ENCODE data around the gene KRT27. TPM values are rescaled to one million over a fixed set of nuclear protein-coding genes. Genes with fewer than 3 reads are reported as not detected.

The KRT27 gene
- total and polyA plus RNA-seq, 9 of the 15 experiments (the other 6 are each of a cell fraction or from before 2014, with no cell fraction given): 0.10 TPM; not detected in 8

DNA sequence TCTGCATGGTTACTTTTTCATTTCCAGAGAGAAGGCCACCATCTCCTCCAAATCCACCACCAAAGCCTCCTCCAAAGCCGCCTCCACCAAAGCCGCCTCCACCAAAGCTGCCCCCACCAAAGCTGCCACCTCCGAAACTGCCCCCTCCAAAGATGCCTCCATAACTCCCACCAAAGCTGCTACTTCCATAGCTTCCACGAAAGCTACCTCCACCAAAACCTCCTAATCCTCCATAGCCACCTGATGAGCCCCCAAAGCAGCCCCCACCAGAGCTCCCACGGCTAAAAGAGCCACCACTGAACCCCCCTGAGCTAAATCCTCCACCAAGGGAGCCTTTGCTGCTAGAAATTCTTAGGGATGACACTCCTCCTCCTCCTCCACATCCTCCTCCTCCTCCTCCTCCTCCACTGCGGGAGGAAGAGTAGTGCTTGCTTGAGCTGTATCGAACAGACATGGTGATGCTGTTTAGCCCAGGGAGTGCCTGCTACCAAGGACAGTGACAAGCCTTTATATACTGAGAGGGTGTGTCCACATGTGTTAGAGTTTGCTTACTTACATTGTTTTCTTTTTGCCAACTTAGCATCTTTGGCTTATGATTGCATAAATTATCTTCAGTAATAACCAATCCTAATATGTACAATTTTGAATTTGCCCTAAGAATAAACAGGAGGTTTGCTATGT is 39.9 kb upstream of the KRT27 start, which contains the start of gene KRT10 (continued):
- TF ChIP-seq, protein P1, sequence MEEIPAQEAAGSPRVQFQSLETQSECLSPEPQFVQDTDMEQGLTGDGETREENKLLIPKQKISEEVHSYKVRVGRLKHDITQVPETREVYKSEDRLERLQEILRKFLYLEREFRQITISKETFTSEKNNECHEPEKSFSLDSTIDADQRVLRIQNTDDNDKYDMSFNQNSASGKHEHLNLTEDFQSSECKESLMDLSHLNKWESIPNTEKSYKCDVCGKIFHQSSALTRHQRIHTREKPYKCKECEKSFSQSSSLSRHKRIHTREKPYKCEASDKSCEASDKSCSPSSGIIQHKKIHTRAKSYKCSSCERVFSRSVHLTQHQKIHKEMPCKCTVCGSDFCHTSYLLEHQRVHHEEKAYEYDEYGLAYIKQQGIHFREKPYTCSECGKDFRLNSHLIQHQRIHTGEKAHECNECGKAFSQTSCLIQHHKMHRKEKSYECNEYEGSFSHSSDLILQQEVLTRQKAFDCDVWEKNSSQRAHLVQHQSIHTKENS (CRISPR knock-in tag; IDR thresholded peaks at IDR 0.05): no peak
- no peak for TF ChIP-seq TEAD1 (CRISPR knock-in tag; IDR thresholded peaks at IDR 0.05)
- no peak for TF ChIP-seq DNMT1 (IDR thresholded peaks at IDR 0.05)
- TF ChIP-seq SMARCA4 (IDR thresholded peaks at IDR 0.05): 0 out of 2 replicates have a peak, but pooled peaks have one; percentile 13
- TF ChIP-seq KDM5B (IDR thresholded peaks at IDR 0.05; ENCODE audit: insufficient replicate concordance, low read depth, low read length): no peak
- TF ChIP-seq GATAD2B (IDR thresholded peaks at IDR 0.05; ENCODE audit: borderline replicate concordance): no peak
- no peak for TF ChIP-seq ZFP36 (IDR thresholded peaks at IDR 0.05; ENCODE audit: low read depth, low read length, partially characterized antibody)
- TF ChIP-seq ZNF354B (CRISPR knock-in tag; IDR thresholded peaks at IDR 0.05): no peak
- no peak for TF ChIP-seq NFIX (CRISPR knock-in tag; IDR thresholded peaks at IDR 0.05; ENCODE audit: low read depth)
- no peak for TF ChIP-seq ESRRA (IDR thresholded peaks at IDR 0.05; ENCODE audit: borderline replicate concordance, low read depth)
- TF ChIP-seq ZC3H8 (IDR thresholded peaks at IDR 0.05): no peak
- TF ChIP-seq, protein P2, sequence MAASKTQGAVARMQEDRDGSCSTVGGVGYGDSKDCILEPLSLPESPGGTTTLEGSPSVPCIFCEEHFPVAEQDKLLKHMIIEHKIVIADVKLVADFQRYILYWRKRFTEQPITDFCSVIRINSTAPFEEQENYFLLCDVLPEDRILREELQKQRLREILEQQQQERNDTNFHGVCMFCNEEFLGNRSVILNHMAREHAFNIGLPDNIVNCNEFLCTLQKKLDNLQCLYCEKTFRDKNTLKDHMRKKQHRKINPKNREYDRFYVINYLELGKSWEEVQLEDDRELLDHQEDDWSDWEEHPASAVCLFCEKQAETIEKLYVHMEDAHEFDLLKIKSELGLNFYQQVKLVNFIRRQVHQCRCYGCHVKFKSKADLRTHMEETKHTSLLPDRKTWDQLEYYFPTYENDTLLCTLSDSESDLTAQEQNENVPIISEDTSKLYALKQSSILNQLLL (CRISPR knock-in tag; IDR thresholded peaks at IDR 0.05; ENCODE audit: borderline replicate concordance): no peak
- no peak for TF ChIP-seq RBM34 (IDR thresholded peaks at IDR 0.05; ENCODE audit: borderline replicate concordance, insufficient read depth, low read length)
- TF ChIP-seq CBX5 (IDR thresholded peaks at IDR 0.05; ENCODE audit: borderline replicate concordance, low read depth): no peak
- no peak for TF ChIP-seq FOXK1 (CRISPR knock-in tag; IDR thresholded peaks at IDR 0.05; ENCODE audit: borderline replicate concordance)
- TF ChIP-seq ZNF764 (CRISPR knock-in tag; IDR thresholded peaks at IDR 0.05; ENCODE audit: low read depth): no peak
- no peak for TF ChIP-seq YY1 (IDR thresholded peaks at IDR 0.05; ENCODE audit: borderline replicate concordance in 1 of 3, control insufficient read depth in 1 of 3, extremely low read depth in 1 of 3, insufficient read depth in 3 of 3, insufficient read length in 1 of 3, insufficient replicate concordance in 2 of 3, low read depth in 1 of 3, low read length in 2 of 3)
- peak; percentile 93 for TF ChIP-seq EHMT2 (IDR thresholded peaks at IDR 0.05)
- TF ChIP-seq FOS (IDR thresholded peaks at IDR 0.05; ENCODE audit: extremely low read depth, insufficient read length): no peak
- TF ChIP-seq, protein P3, sequence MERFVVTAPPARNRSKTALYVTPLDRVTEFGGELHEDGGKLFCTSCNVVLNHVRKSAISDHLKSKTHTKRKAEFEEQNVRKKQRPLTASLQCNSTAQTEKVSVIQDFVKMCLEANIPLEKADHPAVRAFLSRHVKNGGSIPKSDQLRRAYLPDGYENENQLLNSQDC (CRISPR knock-in tag; IDR thresholded peaks at IDR 0.05): no peak
- TF ChIP-seq, protein P4, sequence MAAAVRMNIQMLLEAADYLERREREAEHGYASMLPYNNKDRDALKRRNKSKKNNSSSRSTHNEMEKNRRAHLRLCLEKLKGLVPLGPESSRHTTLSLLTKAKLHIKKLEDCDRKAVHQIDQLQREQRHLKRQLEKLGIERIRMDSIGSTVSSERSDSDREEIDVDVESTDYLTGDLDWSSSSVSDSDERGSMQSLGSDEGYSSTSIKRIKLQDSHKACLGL (CRISPR knock-in tag; IDR thresholded peaks at IDR 0.05; ENCODE audit: borderline replicate concordance, poor library complexity, severe bottlenecking): no peak
- TF ChIP-seq, protein P5, sequence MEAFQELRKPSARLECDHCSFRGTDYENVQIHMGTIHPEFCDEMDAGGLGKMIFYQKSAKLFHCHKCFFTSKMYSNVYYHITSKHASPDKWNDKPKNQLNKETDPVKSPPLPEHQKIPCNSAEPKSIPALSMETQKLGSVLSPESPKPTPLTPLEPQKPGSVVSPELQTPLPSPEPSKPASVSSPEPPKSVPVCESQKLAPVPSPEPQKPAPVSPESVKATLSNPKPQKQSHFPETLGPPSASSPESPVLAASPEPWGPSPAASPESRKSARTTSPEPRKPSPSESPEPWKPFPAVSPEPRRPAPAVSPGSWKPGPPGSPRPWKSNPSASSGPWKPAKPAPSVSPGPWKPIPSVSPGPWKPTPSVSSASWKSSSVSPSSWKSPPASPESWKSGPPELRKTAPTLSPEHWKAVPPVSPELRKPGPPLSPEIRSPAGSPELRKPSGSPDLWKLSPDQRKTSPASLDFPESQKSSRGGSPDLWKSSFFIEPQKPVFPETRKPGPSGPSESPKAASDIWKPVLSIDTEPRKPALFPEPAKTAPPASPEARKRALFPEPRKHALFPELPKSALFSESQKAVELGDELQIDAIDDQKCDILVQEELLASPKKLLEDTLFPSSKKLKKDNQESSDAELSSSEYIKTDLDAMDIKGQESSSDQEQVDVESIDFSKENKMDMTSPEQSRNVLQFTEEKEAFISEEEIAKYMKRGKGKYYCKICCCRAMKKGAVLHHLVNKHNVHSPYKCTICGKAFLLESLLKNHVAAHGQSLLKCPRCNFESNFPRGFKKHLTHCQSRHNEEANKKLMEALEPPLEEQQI (IDR thresholded peaks at IDR 0.05): 0 out of 2 replicates have a peak, but pooled peaks have one; percentile 22
- no peak for TF ChIP-seq MEF2A (IDR thresholded peaks at IDR 0.05; ENCODE audit: control insufficient read depth, low read depth, low read length)

All from K562 (cell line).